ENCODE results near the gene BLTP3B. TPM values are rescaled to one million over a fixed set of nuclear protein-coding genes. Genes with fewer than 3 reads are reported as not detected.

BLTP3B gene
- polyA plus RNA-seq, 1 donor (not counting 4 experiments of a cell fraction or from before 2014, with no cell fraction given) = 11.7 TPM

GRCh38 chr12:100151769-100152168 lies 9.1 kb upstream of the BLTP3B start:
- Histone ChIP-seq H3K9me3 (ENCODE audit: control insufficient read depth, low read depth, low read length) (no peaks in the 10 kb centered on the region), H3K4me1 (ENCODE audit: control insufficient read depth, extremely low read depth, insufficient read depth, low read length) (no peaks in the 10 kb centered on the region), H3K9ac (ENCODE audit: control insufficient read depth, extremely low read depth, insufficient read depth, low read length) (no peak overlapping the region), H2AFZ (ENCODE audit: control insufficient read depth, low read length) (no peak overlapping the region), H4K20me1 (ENCODE audit: control insufficient read depth, extremely low read depth, insufficient read depth, low read length) (no peaks in the 10 kb centered on the region), H3K4me2 (ENCODE audit: control insufficient read depth, extremely low read depth, insufficient read depth, low read depth, low read length) (no peak overlapping the region), H3K4me3 (ENCODE audit: control insufficient read depth in 2 of 3, extremely low read depth in 1 of 3, insufficient read depth in 2 of 3, low read depth in 1 of 3, low read length in 3 of 3) (no peak overlapping the region), H3K27me3 (ENCODE audit: control insufficient read depth, extremely low read depth, insufficient read depth, low read length) (no peaks in the 10 kb centered on the region), H3K79me2 (ENCODE audit: control insufficient read depth, insufficient read depth, low read length) (no peaks in the 10 kb centered on the region), H3K36me3 (ENCODE audit: control insufficient read depth in 2 of 2, extremely low read depth in 1 of 2, insufficient read depth in 2 of 2, low read length in 2 of 2) (no peaks in the 10 kb centered on the region), H3K9me1 (ENCODE audit: control insufficient read depth, extremely low read depth, insufficient read depth, low read length) (no peaks in the 10 kb centered on the region), H3K27ac (ENCODE audit: control insufficient read depth, insufficient read depth, low read length) (no peak overlapping the region)
- dilution Hi-C loops (cut with MboI; ENCODE audit: extremely low pct_ligation_motif_present, low sequenced_read_pairs) = no loop called here
- DNase-seq (ENCODE audit: low read depth, low spot score) (no peak), FAIRE-seq (no peak)
- no peak for TF ChIP-seq EZH2 (IDR thresholded peaks at IDR 0.05; ENCODE audit: low read length)
- TF ChIP-seq, protein P1, sequence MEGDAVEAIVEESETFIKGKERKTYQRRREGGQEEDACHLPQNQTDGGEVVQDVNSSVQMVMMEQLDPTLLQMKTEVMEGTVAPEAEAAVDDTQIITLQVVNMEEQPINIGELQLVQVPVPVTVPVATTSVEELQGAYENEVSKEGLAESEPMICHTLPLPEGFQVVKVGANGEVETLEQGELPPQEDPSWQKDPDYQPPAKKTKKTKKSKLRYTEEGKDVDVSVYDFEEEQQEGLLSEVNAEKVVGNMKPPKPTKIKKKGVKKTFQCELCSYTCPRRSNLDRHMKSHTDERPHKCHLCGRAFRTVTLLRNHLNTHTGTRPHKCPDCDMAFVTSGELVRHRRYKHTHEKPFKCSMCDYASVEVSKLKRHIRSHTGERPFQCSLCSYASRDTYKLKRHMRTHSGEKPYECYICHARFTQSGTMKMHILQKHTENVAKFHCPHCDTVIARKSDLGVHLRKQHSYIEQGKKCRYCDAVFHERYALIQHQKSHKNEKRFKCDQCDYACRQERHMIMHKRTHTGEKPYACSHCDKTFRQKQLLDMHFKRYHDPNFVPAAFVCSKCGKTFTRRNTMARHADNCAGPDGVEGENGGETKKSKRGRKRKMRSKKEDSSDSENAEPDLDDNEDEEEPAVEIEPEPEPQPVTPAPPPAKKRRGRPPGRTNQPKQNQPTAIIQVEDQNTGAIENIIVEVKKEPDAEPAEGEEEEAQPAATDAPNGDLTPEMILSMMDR (optimal IDR thresholded peaks at IDR 0.05 in 1 of 3, IDR thresholded peaks at IDR 0.05 in 1 of 3, conservative IDR thresholded peaks at IDR 0.05 in 1 of 3; ENCODE audit: extremely low read depth in 1 of 3, insufficient read depth in 2 of 3, low read length in 3 of 3) = no peak

DNA sequence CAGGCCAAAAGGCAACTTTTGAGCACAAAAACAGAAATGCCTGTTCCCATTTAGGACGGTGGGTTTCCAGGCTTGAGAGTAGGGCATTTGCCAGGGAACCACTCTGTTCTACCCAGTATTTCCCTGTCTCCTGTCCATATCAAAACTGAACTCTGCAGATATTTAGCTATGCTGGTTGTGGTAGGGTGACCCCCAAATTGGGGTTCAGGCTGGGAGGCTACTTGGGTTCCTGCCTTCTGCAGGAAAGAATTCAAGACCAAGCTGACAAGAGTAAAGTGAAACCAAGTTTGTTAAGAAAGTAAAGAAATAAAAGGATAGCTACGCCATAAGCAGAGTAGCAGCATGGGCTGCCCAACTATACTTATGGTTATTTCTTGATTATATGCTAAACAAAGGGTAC lies 3.6 kb upstream of the BLTP3B start:
- Histone ChIP-seq H3K79me2 (ENCODE audit: control insufficient read depth, insufficient read depth, low read length) (peaks cover 6% of the 10 kb centered on the region), H4K20me1 (ENCODE audit: control insufficient read depth, extremely low read depth, insufficient read depth, low read length) (no peaks in the 10 kb centered on the region), H3K27ac (ENCODE audit: control insufficient read depth, insufficient read depth, low read length) (no peak overlapping the region), H3K27me3 (ENCODE audit: control insufficient read depth, extremely low read depth, insufficient read depth, low read length) (no peaks in the 10 kb centered on the region), H3K4me1 (ENCODE audit: control insufficient read depth, extremely low read depth, insufficient read depth, low read length) (peaks cover 2% of the 10 kb centered on the region), H2AFZ (ENCODE audit: control insufficient read depth, low read length) (no peak overlapping the region), H3K9ac (ENCODE audit: control insufficient read depth, extremely low read depth, insufficient read depth, low read length) (no peak overlapping the region), H3K36me3 (ENCODE audit: control insufficient read depth in 2 of 2, extremely low read depth in 1 of 2, insufficient read depth in 2 of 2, low read length in 2 of 2) (no peaks in the 10 kb centered on the region), H3K9me1 (ENCODE audit: control insufficient read depth, extremely low read depth, insufficient read depth, low read length) (no peaks in the 10 kb centered on the region), H3K4me2 (ENCODE audit: control insufficient read depth, extremely low read depth, insufficient read depth, low read depth, low read length) (no peak overlapping the region), H3K9me3 (ENCODE audit: control insufficient read depth, low read depth, low read length) (no peaks in the 10 kb centered on the region), H3K4me3 (ENCODE audit: control insufficient read depth in 2 of 3, extremely low read depth in 1 of 3, insufficient read depth in 2 of 3, low read depth in 1 of 3, low read length in 3 of 3) (no peak overlapping the region)
- TF ChIP-seq EZH2 (IDR thresholded peaks at IDR 0.05; ENCODE audit: low read length) = no peak
- TF ChIP-seq, protein P1 (optimal IDR thresholded peaks at IDR 0.05 in 1 of 3, IDR thresholded peaks at IDR 0.05 in 1 of 3, conservative IDR thresholded peaks at IDR 0.05 in 1 of 3; ENCODE audit: extremely low read depth in 1 of 3, insufficient read depth in 2 of 3, low read length in 3 of 3) = no peak
- DNase-seq (ENCODE audit: low read depth, low spot score) = no peak
- dilution Hi-C loops (cut with MboI; ENCODE audit: extremely low pct_ligation_motif_present, low sequenced_read_pairs) = no loop called here
- FAIRE-seq = no peak

All from keratinocyte (primary cell).